Fibroblast of the conjunctiva (primary cell): ENCODE results near the gene PDCD4.
"Not testable (repeated sequence)": the region's sequence is repeated elsewhere in the genome, so short reads cannot be mapped to it uniquely, and the experiment has no call there.

ENCODE experiments used
- DNase-seq: peaks from one replicate; pipeline ENCODE4 v3.0.0-alpha.2; 2010; ENCODE audit warnings: low read depth

Gene PDCD4

GRCh38 chr10:110885932-110886674, 14.4 kb downstream of the PDCD4 start:
- no peak for DNase-seq

- DNase-seq = no peak
Observed at GRCh38 chr10:110887560-110887959, 15.8 kb downstream of the PDCD4 start.

GRCh38 chr10:110892602-110893288, 21.0 kb downstream of the PDCD4 start:
- no peak for DNase-seq

- DNase-seq = no peak
Observed at GRCh38 chr10:110893559-110894179, 21.9 kb downstream of the PDCD4 start.

- no peak for DNase-seq
Observed at GRCh38 chr10:110897184-110897583, 25.5 kb downstream of the PDCD4 start.

GRCh38 chr10:110898391-110898790, 26.7 kb downstream of the PDCD4 start:
- no peak for DNase-seq

GRCh38 chr10:110900983-110901382, 29.3 kb downstream of the PDCD4 start:
- no peak for DNase-seq

GRCh38 chr10:110901954-110902819, 30.5 kb downstream of the PDCD4 start:
- DNase-seq = peak; percentile 63

GRCh38 chr10:110903280-110904278, 31.9 kb downstream of the PDCD4 start:
- DNase-seq = no peak

- no peak for DNase-seq
Observed at GRCh38 chr10:110910138-110910537, 38.4 kb downstream of the PDCD4 start.

GRCh38 chr10:110912374-110912773, 40.6 kb downstream of the PDCD4 start:
- DNase-seq = peak; percentile 29

GRCh38 chr10:110914431-110914830, 42.7 kb downstream of the PDCD4 start:
- DNase-seq = no peak

- DNase-seq = no peak
Observed at GRCh38 chr10:110915035-110915434, 43.3 kb downstream of the PDCD4 start.

GRCh38 chr10:110915600-110915999, 43.9 kb downstream of the PDCD4 start:
- not testable (repeated sequence) for DNase-seq

- peak; percentile 78 for DNase-seq
Observed at GRCh38 chr10:110916554-110917346, 45.0 kb downstream of the PDCD4 start.

- DNase-seq = peak; percentile 96
Observed at GRCh38 chr10:110918269-110918642, 46.5 kb downstream of the PDCD4 start.

GRCh38 chr10:110918643-110919348, 47.1 kb downstream of the PDCD4 start, which contains the start of gene BBIP1:
TSS of gene BBIP1 (minus strand) at chr10:110919180. CDS start at chr10:110918157, 1,023 bp downstream.
- peak; percentile 100 for DNase-seq

GRCh38 chr10:110919349-110919931, 47.7 kb downstream of the PDCD4 start, which contains the start of gene SHOC2:
TSS of gene SHOC2 (plus strand) at chr10:110919604. CDS start at chr10:110964359, 44,755 bp downstream.
- DNase-seq = no peak
